Measurements from ENCODE around the gene F13B.
"Not testable (repeated sequence)": the region's sequence is repeated elsewhere in the genome, so short reads cannot be mapped to it uniquely, and the experiment has no call there.

F13B gene

DNA sequence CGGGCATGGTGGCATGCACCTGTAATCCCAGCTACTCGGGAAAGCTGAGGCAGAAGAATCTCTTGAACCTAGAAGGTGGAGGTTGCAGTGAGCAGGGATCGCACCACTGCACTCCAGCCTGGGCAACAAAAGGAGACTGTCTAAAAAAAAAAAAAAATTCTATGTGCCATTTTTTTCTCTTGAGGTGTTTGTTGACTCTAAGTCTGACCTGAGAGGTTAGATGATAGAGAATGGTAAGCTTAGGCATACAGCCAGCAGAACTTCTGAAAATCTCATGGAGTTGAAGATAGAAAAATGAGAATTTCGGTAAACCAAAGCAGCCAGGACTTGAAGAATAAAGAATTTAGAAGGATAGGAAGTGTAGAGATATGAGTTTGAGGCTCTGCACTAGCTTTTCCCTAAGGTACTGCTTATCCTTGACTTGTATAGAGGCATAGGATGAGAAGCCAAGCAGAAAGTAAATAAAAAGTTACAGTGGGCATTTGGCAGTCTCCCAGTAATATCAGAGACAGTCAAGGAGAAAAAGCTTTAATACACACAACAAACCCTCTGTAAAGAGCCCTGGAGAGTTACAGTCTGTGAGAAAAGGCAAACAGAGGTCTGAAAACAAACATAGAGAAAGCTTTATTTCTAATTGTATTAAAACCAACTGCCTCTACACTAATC, 24.3 kb downstream of the F13B start:
- no peak for DNase-seq

DNA sequence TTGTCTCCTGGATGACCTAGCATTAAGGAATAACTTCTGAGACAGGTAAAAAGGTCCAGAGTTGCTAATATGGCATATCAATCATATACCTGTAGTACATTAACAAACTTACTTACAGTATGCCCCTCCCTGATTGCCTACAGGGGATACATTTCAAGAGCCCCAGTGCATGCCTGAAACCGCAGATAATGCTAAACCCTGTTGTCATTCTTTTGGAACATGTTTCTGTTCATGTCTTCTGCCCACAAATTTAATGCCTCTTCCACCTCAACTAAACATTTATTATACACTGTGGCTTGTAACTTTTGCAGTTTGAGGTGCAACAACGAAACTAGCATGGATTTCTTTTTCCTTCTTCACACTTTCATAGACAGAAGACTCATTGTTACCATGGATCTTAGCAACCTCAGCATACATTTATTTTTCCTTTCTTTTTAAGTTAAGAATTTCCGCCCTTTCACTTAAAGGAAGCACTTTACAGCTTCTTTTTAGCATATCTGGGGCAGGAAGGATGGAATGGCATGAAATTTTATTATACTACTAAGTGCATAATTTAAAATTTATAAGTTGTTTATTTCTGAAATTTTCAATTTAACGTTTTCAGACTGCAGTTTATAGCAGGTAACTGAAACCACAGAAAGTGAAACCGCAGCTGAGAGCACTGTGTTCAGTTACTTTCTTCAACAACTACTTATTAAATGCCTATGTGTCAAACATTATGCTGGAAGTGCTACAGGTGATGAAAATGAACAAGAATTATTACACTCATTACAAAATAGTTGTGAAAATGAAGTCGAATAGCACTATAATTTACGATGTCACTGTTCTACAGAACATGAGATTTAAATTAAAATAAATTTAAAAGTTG, 25.3 kb downstream of the F13B start:
- DNase-seq = no peak

DNA sequence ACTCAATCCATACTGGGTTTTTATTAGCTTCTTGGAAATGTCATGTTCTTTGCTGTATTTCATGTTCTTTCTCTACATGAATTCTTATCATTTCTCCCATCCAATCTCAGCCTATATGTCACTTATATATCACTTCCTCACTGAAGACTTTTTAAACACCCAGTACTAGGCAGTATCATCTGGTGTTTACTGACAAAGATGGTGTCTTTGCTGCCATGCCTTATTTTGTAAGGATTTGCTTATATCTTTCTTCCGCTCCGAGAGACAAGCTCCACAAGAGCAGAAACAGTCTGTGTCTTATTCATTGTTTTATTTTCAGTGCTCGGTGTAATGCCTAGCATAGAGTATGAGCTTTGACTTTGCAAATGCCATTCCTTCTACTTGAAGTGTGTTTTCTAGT, 30.2 kb downstream of the F13B start:
- no peak for DNase-seq

DNA sequence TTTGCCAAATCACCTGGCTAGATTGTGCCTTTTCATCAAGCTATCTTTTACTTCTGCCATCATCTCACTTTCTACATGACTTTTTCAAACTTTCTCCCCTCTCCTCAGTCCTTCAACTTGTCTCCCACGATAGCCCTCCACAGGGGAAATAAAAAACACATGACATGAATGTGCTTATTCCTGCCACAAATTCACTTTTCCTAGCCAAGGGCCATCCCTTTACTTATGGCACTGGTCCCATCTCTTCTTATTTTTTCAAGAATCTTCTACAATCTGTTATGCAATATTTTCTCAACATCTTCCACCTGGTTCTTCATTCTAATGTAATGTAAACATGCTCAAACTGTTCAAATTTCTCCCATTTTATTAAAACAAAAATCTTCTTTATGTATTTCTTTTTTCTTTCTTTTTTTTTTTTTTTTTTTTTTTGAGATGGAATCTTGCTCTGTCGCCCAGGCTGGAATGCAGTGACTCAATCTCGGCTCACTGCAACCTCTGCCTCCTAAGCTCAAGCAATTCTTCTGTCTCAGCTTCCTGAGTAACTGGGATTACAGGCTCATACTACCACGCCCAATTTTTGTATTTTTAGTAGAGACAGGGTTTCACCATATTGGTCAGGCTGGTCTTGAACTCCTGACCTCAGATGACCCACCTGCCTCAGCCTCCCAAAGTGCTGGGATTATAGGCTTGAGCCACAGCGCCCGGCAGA, 32.3 kb downstream of the F13B start:
- DNase-seq = peak; percentile 81

DNA sequence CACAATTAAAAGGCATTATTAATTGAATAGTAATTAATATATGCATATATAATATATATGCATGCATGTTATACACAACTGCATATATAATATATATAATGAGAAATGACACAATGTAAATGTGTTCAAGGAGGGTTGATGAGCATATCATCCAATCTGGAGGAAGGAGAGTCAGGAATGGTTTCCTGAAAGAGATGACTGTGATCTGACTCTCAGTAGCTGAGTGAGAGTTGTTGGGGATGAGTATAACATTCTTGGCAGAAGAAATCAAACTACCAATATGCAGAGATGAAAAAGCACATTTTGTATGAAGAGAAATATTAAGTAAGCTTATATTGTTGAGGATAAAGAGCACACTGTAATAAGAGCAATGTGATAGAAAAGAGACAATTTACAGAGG, 37.3 kb downstream of the F13B start:
- peak; percentile 25 for DNase-seq

DNA sequence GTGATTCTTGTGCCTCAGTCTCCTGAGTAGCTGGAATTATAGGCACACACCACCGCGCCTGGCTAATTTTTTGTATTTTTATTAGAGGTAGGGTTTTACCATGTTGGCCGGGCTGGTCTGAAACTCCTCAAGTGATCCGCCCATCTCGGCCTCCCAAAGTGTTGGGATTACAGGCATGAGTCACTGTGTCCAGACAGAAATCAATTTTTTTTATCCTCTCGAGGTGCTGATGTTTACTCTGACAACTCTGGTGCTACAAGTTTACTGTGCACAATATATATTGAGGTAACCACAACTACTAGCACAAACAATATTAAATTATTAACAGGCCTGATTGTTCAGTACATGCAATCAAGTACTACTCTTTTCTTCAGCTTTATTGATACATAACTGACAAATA, 39.7 kb downstream of the F13B start:
- peak; percentile 5 for DNase-seq

DNA sequence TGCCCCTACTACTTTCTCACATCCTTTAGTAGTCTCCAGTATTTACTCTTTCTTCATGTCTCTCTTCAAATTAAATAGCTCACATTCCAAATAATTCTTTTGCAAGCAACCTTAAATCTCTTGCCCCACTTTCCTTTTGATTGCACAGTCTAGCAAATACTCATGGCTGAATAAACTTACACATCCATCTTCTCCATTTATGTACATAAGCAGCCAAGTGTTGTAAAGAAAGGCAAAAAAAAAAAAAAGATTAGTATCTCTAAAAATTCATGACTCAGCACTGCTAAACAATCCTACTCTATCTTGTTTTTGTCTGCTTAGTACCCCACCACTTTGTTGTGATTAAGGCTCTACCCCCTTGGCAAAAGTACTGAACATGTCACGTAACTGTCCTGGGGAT, 42.6 kb downstream of the F13B start:
- DNase-seq = peak; percentile 36

DNA sequence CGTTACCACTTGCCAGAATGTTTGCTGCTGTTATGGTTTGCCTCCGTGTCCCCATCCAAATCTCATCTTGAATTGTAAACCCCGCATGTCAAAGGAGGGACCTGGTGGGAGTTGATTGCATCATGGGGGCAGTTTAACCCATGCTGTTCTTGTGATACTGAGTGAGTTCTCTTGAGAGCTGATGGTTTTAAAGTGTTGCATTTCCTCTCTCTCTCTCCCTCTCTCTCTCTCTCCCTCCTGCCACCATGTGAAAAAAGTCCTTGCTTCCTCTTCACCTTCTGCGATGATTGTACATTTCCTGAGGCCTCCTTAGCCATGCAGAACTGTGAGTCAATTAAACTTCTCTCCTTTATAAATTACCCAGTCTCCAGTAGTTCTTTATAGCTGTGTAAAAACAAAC, 45.3 kb downstream of the F13B start:
- DNase-seq = no peak

DNA sequence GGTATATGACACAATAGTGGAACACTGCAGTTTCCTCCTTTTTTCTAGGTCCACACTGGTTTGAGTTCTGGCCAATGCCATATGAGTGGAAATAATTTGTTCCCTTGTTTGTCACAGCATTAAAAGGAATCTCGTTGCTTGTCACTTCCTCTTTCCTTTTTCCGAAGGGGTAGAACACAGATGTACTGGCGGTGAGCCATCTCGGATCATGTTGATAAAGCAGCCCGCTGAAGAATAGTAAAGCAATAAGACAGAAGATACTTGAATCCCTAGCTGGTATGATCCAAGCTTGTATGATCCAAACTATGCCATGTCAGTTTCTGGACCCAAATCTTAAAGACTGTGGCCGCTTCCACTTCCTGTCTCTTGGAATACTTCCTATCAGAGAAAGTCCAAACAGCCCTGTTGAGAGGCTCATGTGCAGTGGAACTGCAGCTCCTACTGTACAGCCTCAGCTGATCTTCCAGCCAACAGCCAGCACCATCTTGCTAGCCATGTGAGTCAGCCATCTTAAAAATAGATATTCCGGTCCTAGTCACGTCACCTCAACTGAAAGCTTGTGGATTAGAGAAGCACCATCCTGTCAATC, 49.4 kb downstream of the F13B start:
- no peak for DNase-seq

DNA sequence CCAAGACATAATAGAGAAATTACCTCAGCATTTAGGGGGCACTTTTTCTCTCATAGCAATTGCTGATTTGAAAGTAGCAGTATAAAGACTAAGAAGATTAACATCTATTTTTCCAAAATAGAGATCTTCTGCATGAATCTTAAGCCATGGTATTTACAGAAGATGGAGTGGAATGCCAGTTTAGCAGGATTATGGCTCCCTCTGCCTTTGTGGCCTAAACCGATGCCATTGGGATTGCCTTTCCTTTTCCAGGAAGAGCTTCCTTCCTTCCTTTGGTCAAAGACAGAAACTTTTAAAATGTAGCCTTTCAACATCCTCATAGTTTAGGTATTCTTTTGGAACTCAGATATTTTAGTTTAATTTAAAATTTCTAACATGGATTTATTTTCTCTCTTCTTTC, 50.3 kb downstream of the F13B start:
- DNase-seq = no peak

DNA sequence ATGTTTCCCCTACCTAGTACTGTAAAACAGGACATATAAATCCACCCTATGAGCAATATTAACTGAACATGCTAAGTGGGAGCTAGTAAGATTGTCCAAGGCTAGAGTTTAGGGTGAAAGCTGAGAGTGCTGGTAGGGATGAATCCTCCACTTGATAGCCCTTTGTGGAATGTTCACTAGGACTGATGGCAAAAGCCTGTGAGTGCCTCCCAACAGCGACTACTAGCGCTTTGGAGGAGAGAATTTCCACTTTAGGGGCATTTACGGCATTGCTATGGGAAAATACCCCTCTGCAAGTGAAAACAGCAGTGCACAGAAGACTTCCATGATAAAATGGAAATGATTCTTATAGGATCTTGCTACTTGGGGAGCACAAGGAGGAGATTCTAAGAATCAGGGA, 53.8 kb downstream of the F13B start:
- DNase-seq = no peak

DNA sequence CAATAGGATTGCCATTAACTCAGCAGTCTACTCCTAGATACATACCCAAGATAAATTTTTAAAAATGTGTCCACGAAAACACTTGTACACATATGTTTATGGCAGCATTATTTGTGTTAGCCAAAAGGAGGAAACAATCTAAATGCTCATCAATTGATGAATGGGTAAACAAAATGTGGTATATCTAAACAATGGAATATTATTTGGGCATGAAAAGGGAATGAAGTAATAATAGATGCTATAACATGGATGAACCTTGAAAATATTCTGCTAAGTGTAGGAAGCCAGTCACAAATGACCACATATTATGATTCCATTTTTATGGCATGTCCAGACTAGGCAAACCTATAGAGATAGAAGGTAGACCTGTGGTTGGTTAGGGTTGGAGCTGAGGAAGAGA, 55.4 kb downstream of the F13B start:
- DNase-seq = no peak

DNA sequence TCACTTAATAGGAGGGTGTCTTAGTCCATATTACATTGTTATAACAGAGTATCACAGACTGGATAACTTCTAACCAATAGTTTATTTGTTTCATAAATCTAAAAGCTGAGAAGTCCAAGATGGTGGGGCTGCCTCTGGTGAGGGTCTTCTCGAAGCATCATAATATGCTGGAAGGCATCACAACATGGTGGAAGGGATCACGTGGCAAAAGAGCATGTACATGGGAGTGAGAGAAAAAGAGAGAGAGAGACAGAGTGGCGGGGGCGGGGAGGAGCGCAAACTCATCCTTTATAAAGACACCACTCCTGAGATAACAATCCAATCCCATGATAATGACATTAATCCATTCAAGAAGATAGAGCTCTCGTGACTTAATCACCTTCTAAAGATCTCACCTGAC, 58.2 kb downstream of the F13B start:
- DNase-seq = no peak

DNA sequence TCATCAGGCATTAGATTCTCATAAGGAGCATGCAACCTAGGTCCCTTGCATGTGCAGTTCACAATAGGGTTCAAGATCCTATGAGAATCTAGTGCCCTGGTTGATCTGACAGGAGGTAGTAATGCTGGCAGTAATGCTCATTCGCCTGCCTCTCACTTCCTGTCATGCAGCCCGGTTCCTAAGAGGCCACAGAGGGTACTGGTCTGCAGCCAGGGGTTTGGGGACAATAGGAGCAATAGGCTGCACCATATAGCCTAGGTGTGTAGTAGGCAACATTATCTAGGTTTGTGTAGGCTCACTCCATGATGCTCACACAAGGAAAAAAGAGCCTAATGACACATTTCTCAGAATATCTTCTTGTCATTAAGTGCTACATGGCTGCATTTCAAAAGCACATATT, 63.9 kb downstream of the F13B start:
- no peak for DNase-seq

DNA sequence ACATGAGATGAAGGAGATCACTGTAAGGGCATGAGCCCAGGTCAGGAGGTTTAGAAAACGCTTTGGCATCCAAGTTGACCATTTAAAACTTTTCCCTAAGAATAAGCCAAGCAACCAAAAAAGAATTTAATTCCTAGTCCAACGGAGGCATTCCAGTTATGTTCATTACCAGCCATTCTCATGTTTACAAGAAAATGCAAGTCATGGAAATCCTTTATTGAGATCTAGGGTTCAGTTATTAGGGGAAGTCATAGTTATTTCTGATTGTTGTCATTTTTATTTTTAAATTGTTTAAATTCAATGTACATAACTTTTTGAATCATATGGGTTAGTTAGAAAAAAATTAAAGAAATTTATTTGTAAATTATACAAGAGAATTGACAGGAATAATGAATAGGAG, 65.2 kb downstream of the F13B start:
- DNase-seq = no peak

DNA sequence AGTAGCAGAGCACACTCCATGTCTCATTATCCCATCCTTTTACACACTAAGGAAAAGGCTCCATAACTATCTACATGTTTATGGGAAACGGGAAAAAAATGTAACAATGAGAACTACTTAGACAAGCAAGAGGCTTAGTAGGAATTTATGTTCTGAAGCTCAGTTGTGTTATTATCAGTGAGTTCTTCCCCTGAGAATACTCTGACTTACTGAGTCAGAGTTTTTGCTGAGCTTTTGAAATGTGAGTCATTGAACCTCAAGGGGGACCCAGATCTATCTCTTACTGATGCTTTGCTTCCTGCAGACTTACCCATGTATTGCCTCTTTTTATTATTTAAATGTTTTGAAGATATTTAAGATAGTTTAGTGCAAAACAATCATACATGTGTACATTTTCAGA, 69.6 kb downstream of the F13B start:
- peak; percentile 87 for DNase-seq

DNA sequence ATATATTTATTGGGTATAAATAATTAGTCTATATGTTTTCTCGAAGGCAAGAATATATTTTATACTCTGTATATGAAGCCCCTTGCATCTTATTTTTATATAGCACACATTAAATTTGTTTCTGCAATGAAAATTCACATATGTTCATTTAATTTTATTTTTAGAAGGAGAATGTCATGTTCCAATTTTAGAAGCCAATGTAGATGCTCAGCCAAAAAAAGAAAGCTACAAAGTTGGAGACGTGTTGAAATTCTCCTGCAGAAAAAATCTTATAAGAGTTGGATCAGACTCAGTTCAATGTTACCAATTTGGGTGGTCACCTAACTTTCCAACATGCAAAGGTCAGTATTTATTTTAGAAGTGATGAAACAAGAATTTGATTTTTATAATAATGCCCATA, 73.1 kb downstream of the F13B start:
- DNase-seq = no peak

DNA sequence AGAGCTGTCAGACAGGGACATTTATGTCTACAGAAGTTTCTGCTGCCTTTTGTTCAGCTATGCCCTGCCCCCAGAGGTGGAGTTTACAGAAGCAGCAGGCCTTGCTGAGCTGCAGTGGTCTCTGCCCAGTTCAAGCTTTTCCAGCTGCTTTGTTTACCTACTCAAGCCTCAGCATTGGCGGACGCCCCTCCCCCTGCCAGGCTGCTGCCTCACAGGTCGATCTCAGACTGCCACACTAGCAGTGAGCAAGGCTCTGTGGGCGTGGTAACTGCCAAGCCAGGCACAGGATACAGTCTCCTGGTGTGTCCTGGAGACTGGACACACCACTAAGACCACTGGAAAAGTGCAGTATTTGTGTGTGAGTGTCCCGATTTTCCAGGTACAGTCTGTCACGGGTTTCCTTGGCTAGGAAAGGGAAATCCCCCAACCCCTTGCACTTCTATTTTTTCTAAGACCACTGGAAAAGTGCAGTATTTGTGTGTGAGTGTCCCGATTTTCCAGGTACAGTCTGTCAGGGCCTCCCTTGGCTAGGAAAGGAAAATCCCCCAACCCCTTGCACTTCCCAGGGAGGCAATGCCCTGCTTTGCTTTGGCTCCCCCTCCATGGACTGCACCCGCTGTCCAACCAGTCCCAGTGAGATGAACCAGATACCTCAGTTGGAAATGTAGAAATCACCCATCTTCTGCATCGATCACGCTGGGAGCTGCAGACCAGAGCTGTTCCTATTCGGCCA, 75.0 kb downstream of the F13B start:
- not testable (repeated sequence) for DNase-seq

Measured in fibroblast of upper back skin (primary cell).